ENCODE results near the gene TAF1D. TPM values are rescaled to one million over a fixed set of nuclear protein-coding genes. Genes with fewer than 3 reads are reported as not detected.
"Not testable (repeated sequence)": the region's sequence is repeated elsewhere in the genome, so short reads cannot be mapped to it uniquely, and the experiment has no call there.

TAF1D gene
- total RNA-seq, 1 donor = 126 TPM

DNA sequence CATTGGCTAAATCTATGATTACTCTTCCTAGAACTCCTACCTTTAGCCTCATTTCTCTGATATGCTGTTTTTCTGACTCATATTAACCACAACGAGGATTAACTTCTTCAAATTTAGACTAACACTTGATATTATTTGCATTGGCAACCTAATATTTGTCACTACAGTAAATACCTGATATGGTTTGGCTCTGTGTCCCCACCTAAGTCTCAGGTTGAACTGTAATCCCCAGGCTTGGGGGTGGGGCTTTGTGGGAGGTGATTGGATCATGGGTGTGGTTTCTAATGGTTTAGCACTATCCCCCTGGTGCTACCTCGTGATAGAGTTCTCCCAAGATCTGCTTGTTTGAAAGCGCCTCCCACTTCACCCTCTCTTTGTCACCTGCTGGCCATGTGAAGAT is 25.7 kb upstream of the TAF1D start:
- Histone ChIP-seq H3K4me1 (ENCODE audit: insufficient read depth, low read length) (no peaks in the 10 kb centered on the region), H3K9me3 (ENCODE audit: low read depth, low read length) (no peaks in the 10 kb centered on the region), H3K4me2 (ENCODE audit: insufficient read depth, low read length) (no peak overlapping the region), H3K36me3 (ENCODE audit: insufficient read depth, low read length) (peaks cover 6% of the 10 kb centered on the region), H4K20me1 (ENCODE audit: insufficient read depth, low read length) (no peaks in the 10 kb centered on the region), H3K27ac (ENCODE audit: low read depth, low read length) (no peak overlapping the region), H2AFZ (ENCODE audit: low read length) (no peak overlapping the region), H3K27me3 (ENCODE audit: insufficient read depth, low read length) (no peaks in the 10 kb centered on the region), H3K79me2 (ENCODE audit: insufficient read depth, low read length) (no peaks in the 10 kb centered on the region), H3K4me3 (ENCODE audit: insufficient read depth, low read length) (no peak overlapping the region)
- DNase-seq (ENCODE audit: insufficient read length, low spot score, missing footprints) = no peak
- no peak for TF ChIP-seq CTCF (IDR thresholded peaks at IDR 0.05; ENCODE audit: extremely low read depth, low read depth, low read length)

- H3K79me2 ChIP-seq (ENCODE audit: insufficient read depth, low read length) = no peaks in the 10 kb centered on the region
- H3K27ac ChIP-seq (ENCODE audit: low read depth, low read length) = no peak overlapping the region
- H3K4me1 ChIP-seq (ENCODE audit: insufficient read depth, low read length) = no peaks in the 10 kb centered on the region
- no peak overlapping the region for H3K4me3 ChIP-seq (ENCODE audit: insufficient read depth, low read length)
- no peak overlapping the region for H3K4me2 ChIP-seq (ENCODE audit: insufficient read depth, low read length)
- H3K27me3 ChIP-seq (ENCODE audit: insufficient read depth, low read length) = no peaks in the 10 kb centered on the region
- DNase-seq (ENCODE audit: insufficient read length, low spot score, missing footprints) = no peak
- no peaks in the 10 kb centered on the region for H3K9me3 ChIP-seq (ENCODE audit: low read depth, low read length)
- no peak for TF ChIP-seq CTCF (IDR thresholded peaks at IDR 0.05; ENCODE audit: extremely low read depth, low read depth, low read length)
- H3K36me3 ChIP-seq (ENCODE audit: insufficient read depth, low read length) = peaks cover 8% of the 10 kb centered on the region
- H4K20me1 ChIP-seq (ENCODE audit: insufficient read depth, low read length) = no peaks in the 10 kb centered on the region
- no peak overlapping the region for H2AFZ ChIP-seq (ENCODE audit: low read length)
Measured at GRCh38 chr11:93766504-93766903, 25.2 kb upstream of the TAF1D start.

GRCh38 chr11:93765551-93765950 is 24.3 kb upstream of the TAF1D start:
- Histone ChIP-seq H3K9me3 (ENCODE audit: low read depth, low read length) (no peaks in the 10 kb centered on the region), H3K27me3 (ENCODE audit: insufficient read depth, low read length) (no peaks in the 10 kb centered on the region), H2AFZ (ENCODE audit: low read length) (no peak overlapping the region), H3K4me1 (ENCODE audit: insufficient read depth, low read length) (no peaks in the 10 kb centered on the region), H3K27ac (ENCODE audit: low read depth, low read length) (no peak overlapping the region), H3K4me3 (ENCODE audit: insufficient read depth, low read length) (no peak overlapping the region), H3K36me3 (ENCODE audit: insufficient read depth, low read length) (peaks cover 16% of the 10 kb centered on the region), H3K79me2 (ENCODE audit: insufficient read depth, low read length) (no peaks in the 10 kb centered on the region), H4K20me1 (ENCODE audit: insufficient read depth, low read length) (no peaks in the 10 kb centered on the region), H3K4me2 (ENCODE audit: insufficient read depth, low read length) (no peak overlapping the region)
- no peak for TF ChIP-seq CTCF (IDR thresholded peaks at IDR 0.05; ENCODE audit: extremely low read depth, low read depth, low read length)
- DNase-seq (ENCODE audit: insufficient read length, low spot score, missing footprints) = no peak

- H3K4me2 ChIP-seq (ENCODE audit: insufficient read depth, low read length) = no peak overlapping the region
- H3K36me3 ChIP-seq (ENCODE audit: insufficient read depth, low read length) = peaks cover 25% of the 10 kb centered on the region
- H3K27ac ChIP-seq (ENCODE audit: low read depth, low read length) = no peak overlapping the region
- DNase-seq (ENCODE audit: insufficient read length, low spot score, missing footprints) = no peak
- no peak for TF ChIP-seq CTCF (IDR thresholded peaks at IDR 0.05; ENCODE audit: extremely low read depth, low read depth, low read length)
- H3K27me3 ChIP-seq (ENCODE audit: insufficient read depth, low read length) = no peaks in the 10 kb centered on the region
- no peaks in the 10 kb centered on the region for H3K9me3 ChIP-seq (ENCODE audit: low read depth, low read length)
- no peak overlapping the region for H2AFZ ChIP-seq (ENCODE audit: low read length)
- no peaks in the 10 kb centered on the region for H4K20me1 ChIP-seq (ENCODE audit: insufficient read depth, low read length)
- no peaks in the 10 kb centered on the region for H3K79me2 ChIP-seq (ENCODE audit: insufficient read depth, low read length)
- H3K4me1 ChIP-seq (ENCODE audit: insufficient read depth, low read length) = no peaks in the 10 kb centered on the region
- H3K4me3 ChIP-seq (ENCODE audit: insufficient read depth, low read length) = no peak overlapping the region
Measured at GRCh38 chr11:93761910-93762309, 20.6 kb upstream of the TAF1D start.

GRCh38 chr11:93759123-93759522 is 17.8 kb upstream of the TAF1D start:
- not testable (repeated sequence) for DNase-seq (ENCODE audit: insufficient read length, low spot score, missing footprints); H3K4me3 ChIP-seq (ENCODE audit: insufficient read depth, low read length); H3K27me3 ChIP-seq (ENCODE audit: insufficient read depth, low read length); H3K4me2 ChIP-seq (ENCODE audit: insufficient read depth, low read length); H2AFZ ChIP-seq (ENCODE audit: low read length); H3K79me2 ChIP-seq (ENCODE audit: insufficient read depth, low read length); H3K27ac ChIP-seq (ENCODE audit: low read depth, low read length); H3K4me1 ChIP-seq (ENCODE audit: insufficient read depth, low read length); H3K9me3 ChIP-seq (ENCODE audit: low read depth, low read length); H4K20me1 ChIP-seq (ENCODE audit: insufficient read depth, low read length)
- peaks cover 32% of the 10 kb centered on the region for H3K36me3 ChIP-seq (ENCODE audit: insufficient read depth, low read length)
